H9 (cell line): ENCODE data around the gene NAGLU. TPM values are rescaled to one million over a fixed set of nuclear protein-coding genes. Genes with fewer than 3 reads are reported as not detected.

Experiments
- DNase-seq: peaks from one replicate; pipeline ENCODE4 v3.0.0-alpha.2; 2017
- H2AFZ ChIP-seq: one replicate; pipeline ENCODE4 v1.6.1; 2013; ENCODE audit warnings: mild to moderate bottlenecking, low read length, control low read depth, moderate library complexity
- H2AK5ac ChIP-seq: 2 replicates; pipeline ENCODE4 v1.6.1; 2013; ENCODE audit warnings: low read length, control low read depth, mixed read lengths; ENCODE audit not compliant: insufficient read length
- H2BK120ac ChIP-seq: one replicate; pipeline ENCODE4 v1.6.1; 2013; ENCODE audit warnings: low read depth, mild to moderate bottlenecking, low read length, control low read depth, inconsistent platforms; ENCODE audit not compliant: poor library complexity, severe bottlenecking
- H2BK12ac ChIP-seq: 2 replicates; pipeline ENCODE4 v1.6.1; 2013; ENCODE audit warnings: low read length, control low read depth, mixed read lengths, low read depth; ENCODE audit not compliant: insufficient read length
- H2BK15ac ChIP-seq: 2 replicates; pipeline ENCODE4 v1.6.1; 2013; ENCODE audit warnings: low read depth, low read length, control low read depth
- H2BK20ac ChIP-seq: one replicate; pipeline ENCODE4 v1.6.1; 2013; ENCODE audit warnings: low read depth, mild to moderate bottlenecking, low read length, control low read depth, inconsistent platforms; ENCODE audit not compliant: poor library complexity, severe bottlenecking
- H2BK5ac ChIP-seq: 2 replicates; pipeline ENCODE4 v1.6.1; 2013; ENCODE audit warnings: low read length, control low read depth, mixed read lengths; ENCODE audit not compliant: insufficient read length
- H3K14ac ChIP-seq: 2 replicates; pipeline ENCODE4 v1.6.1; 2013; ENCODE audit warnings: low read length, control low read depth; ENCODE audit not compliant: insufficient read depth
- H3K18ac ChIP-seq: 2 replicates; pipeline ENCODE4 v1.6.1; 2013; ENCODE audit warnings: low read depth, mild to moderate bottlenecking, mixed read lengths, low read length, control low read depth; ENCODE audit not compliant: insufficient read length
- H3K23ac ChIP-seq: 2 replicates; pipeline ENCODE4 v1.6.1; 2013; ENCODE audit warnings: low read length, control low read depth, mixed read lengths, low read depth; ENCODE audit not compliant: insufficient read length
- H3K23me2 ChIP-seq: 2 replicates; pipeline ENCODE4 v1.6.1; 2013; ENCODE audit warnings: low read depth, mild to moderate bottlenecking, mixed read lengths, low read length, control low read depth; ENCODE audit not compliant: insufficient read length, poor library complexity, severe bottlenecking
- H3K27ac ChIP-seq: 2 replicates; pipeline ENCODE4 v1.5.1; 2013; ENCODE audit warnings: low read length, control low read depth, mixed read lengths, low read depth; ENCODE audit not compliant: insufficient read length
- H3K27me3 ChIP-seq: 2 replicates; pipeline ENCODE4 v1.6.1; 2013; ENCODE audit warnings: low read length, control low read depth, inconsistent platforms; ENCODE audit not compliant: insufficient read depth
- H3K4ac ChIP-seq: 2 replicates; pipeline ENCODE4 v1.6.1; 2013; ENCODE audit warnings: low read depth, mild to moderate bottlenecking, control low read depth, inconsistent platforms, low read length, moderate library complexity
- H3K4me1 ChIP-seq: 2 replicates; pipeline ENCODE4 v1.6.1; 2013; ENCODE audit warnings: low read length, control low read depth, inconsistent platforms; ENCODE audit not compliant: insufficient read depth
- H3K4me2 ChIP-seq: 2 replicates; pipeline ENCODE4 v1.6.1; 2013; ENCODE audit warnings: low read length, control low read depth, mixed read lengths; ENCODE audit not compliant: insufficient read length, insufficient read depth
- H3K56ac ChIP-seq: 2 replicates; pipeline ENCODE4 v1.6.1; 2013; ENCODE audit warnings: low read depth, mild to moderate bottlenecking, mixed read lengths, low read length, control low read depth; ENCODE audit not compliant: insufficient read length
- H3K79me1 ChIP-seq: 2 replicates; pipeline ENCODE4 v1.6.1; 2013; ENCODE audit warnings: low read depth, mild to moderate bottlenecking, moderate library complexity, low read length, control low read depth, inconsistent platforms; ENCODE audit not compliant: insufficient read depth, poor library complexity, severe bottlenecking
- H3K79me2 ChIP-seq: 2 replicates; pipeline ENCODE4 v1.6.1; 2013; ENCODE audit warnings: low read length, control low read depth, inconsistent platforms; ENCODE audit not compliant: insufficient read depth
- H3K9ac ChIP-seq: 2 replicates; pipeline ENCODE4 v1.6.1; 2013; ENCODE audit warnings: low read length, control low read depth, mixed read lengths; ENCODE audit not compliant: insufficient read length; ENCODE audit errors: extremely low read depth
- H3K9me3 ChIP-seq: one replicate; pipeline ENCODE4 v1.6.1; 2013; ENCODE audit warnings: low read depth, low read length, inconsistent platforms; ENCODE audit not compliant: control insufficient read depth
- H3T11ph ChIP-seq: one replicate; pipeline ENCODE4 v1.6.1; 2013; ENCODE audit warnings: mild to moderate bottlenecking, low read length, control low read depth, inconsistent platforms
- H4K20me1 ChIP-seq: one replicate; pipeline ENCODE4 v1.6.1; 2013; ENCODE audit not compliant: control insufficient read depth, insufficient read length, insufficient read depth
- H4K5ac ChIP-seq: 2 replicates; pipeline ENCODE4 v1.6.1; 2013; ENCODE audit warnings: low read depth, mild to moderate bottlenecking, mixed read lengths, low read length, control low read depth; ENCODE audit not compliant: insufficient read length
- H4K8ac ChIP-seq: replicated peaks from 2 replicates; pipeline ENCODE4 v1.6.1; 2013; ENCODE audit warnings: low read length, control low read depth, mixed read lengths, low read depth; ENCODE audit not compliant: insufficient read length
- H4K91ac ChIP-seq: 2 replicates; pipeline ENCODE4 v1.6.1; 2013; ENCODE audit warnings: low read depth, mild to moderate bottlenecking, moderate library complexity, mixed read lengths, low read length, control low read depth; ENCODE audit not compliant: insufficient read length
- H3K27ac Mint-ChIP-seq, 3 experiments: 2 replicates in 2 of 3; 3 replicates in 1 of 3; pipeline ENCODE4 v1.8.0; 2020 to 2021; ENCODE audit warnings: mixed read lengths in 3 of 3, mild to moderate bottlenecking in 1 of 3, moderate library complexity in 1 of 3
- H3K27me3 Mint-ChIP-seq: 2 replicates; pipeline ENCODE4 v1.8.0; 2021; ENCODE audit warnings: low read depth, mild to moderate bottlenecking, moderate library complexity, mixed read lengths
- H3K36me3 Mint-ChIP-seq, 3 experiments: 2 replicates in 2 of 3; 3 replicates in 1 of 3; pipeline ENCODE4 v1.8.0; 2020 to 2021; ENCODE audit warnings: low read depth in 3 of 3, mixed read lengths in 3 of 3; ENCODE audit not compliant: insufficient read depth in 1 of 3
- H3K4me1 Mint-ChIP-seq, 2 experiments: 2 replicates each; pipeline ENCODE4 v1.8.0; 2020; ENCODE audit warnings: mixed read lengths in 2 of 2
- H3K4me3 Mint-ChIP-seq, 2 experiments: 2 replicates in 1 of 2; 3 replicates in 1 of 2; pipeline ENCODE4 v1.8.0; 2020 to 2021; ENCODE audit warnings: mild to moderate bottlenecking in 2 of 2, mixed read lengths in 2 of 2, moderate library complexity in 1 of 2
- H3K9me3 Mint-ChIP-seq, 2 experiments: 2 replicates in 1 of 2; 3 replicates in 1 of 2; pipeline ENCODE4 v1.8.0; 2020; ENCODE audit warnings: mild to moderate bottlenecking in 2 of 2, mixed read lengths in 2 of 2, moderate library complexity in 1 of 2
- WGBS: extraction: QIAGEN DNeasy Blood & Tissue Kit; methylation state at CpG from one replicate; pipeline ENCODE4 v1.1.7; 2013; ENCODE audit warnings: missing lambda C conversion rate, low lambda C conversion rate, mixed read lengths; ENCODE audit not compliant: insufficient read length; ENCODE audit errors: extremely low coverage; 5-methylcytosine and 5-hydroxymethylcytosine counted together
- total RNA-seq: library from RNA; stranded (reverse); gene quantifications from 2 replicates; pipeline ENCODE4 v1.2.1, GENCODE V29; 2021
- TF ChIP-seq, protein P1 (sequence below): fragments of 200-600 bp; sonication (generic); conservative IDR thresholded peaks from 3 replicates; pipeline ENCODE4 v1.8.0; 2021; ENCODE audit warnings: antibody characterized with exemption, mild to moderate bottlenecking

The NAGLU gene
- total RNA-seq, 1 experiment from 2014 or later = 23.5 TPM

DNA sequence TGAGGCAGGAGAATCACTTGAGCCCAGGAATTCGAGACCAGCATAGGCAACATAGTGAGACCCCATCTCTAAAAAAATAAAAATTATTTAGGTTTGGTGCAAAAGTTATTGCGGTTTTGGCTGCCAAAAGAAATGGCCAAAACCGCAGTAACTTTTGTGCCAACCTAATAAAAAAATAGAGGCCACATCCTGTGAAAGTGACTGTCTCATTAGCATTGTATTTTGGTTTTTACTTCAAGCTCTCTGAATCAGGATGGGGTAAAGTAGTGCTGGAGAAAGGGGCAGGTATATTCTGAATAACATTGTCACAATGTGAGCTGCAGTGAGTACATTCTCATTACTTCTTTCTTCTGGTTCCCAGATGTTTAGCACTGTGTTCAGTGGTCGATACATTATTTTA is 41.4 kb upstream of the NAGLU start:
- DNase-seq = no peak
- H3T11ph ChIP-seq = no peak overlapping the region
- Mint-ChIP-seq H3K27me3 (no peaks in the 10 kb centered on the region), H3K27ac (no peak overlapping the region), H3K36me3 (peaks cover 20 to 74% (median 50%) of the 10 kb centered on the region in 3 experiments; a peak in 6 of 7 replicates), H3K4me3 (no peak overlapping the region), H3K4me1 (no peaks in the 10 kb centered on the region), H3K9me3 (no peaks in the 10 kb centered on the region)
- no peak overlapping the region for H3K23ac ChIP-seq
- H3K4me2 ChIP-seq = no peak overlapping the region
- H4K91ac ChIP-seq = no peak overlapping the region
- no peak overlapping the region for H3K9ac ChIP-seq
- no peak overlapping the region for H3K56ac ChIP-seq
- no peak overlapping the region for H4K8ac ChIP-seq
- H2BK12ac ChIP-seq = no peak overlapping the region
- no peak overlapping the region for H3K14ac ChIP-seq
- TF ChIP-seq, protein P1, sequence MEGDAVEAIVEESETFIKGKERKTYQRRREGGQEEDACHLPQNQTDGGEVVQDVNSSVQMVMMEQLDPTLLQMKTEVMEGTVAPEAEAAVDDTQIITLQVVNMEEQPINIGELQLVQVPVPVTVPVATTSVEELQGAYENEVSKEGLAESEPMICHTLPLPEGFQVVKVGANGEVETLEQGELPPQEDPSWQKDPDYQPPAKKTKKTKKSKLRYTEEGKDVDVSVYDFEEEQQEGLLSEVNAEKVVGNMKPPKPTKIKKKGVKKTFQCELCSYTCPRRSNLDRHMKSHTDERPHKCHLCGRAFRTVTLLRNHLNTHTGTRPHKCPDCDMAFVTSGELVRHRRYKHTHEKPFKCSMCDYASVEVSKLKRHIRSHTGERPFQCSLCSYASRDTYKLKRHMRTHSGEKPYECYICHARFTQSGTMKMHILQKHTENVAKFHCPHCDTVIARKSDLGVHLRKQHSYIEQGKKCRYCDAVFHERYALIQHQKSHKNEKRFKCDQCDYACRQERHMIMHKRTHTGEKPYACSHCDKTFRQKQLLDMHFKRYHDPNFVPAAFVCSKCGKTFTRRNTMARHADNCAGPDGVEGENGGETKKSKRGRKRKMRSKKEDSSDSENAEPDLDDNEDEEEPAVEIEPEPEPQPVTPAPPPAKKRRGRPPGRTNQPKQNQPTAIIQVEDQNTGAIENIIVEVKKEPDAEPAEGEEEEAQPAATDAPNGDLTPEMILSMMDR = no peak
- H2BK120ac ChIP-seq = no peak overlapping the region
- no peak overlapping the region for H2BK15ac ChIP-seq
- H2AK5ac ChIP-seq = no peak overlapping the region
- H3K23me2 ChIP-seq = no peaks in the 10 kb centered on the region
- no peaks in the 10 kb centered on the region for H3K4me1 ChIP-seq
- H2AFZ ChIP-seq = no peak overlapping the region
- H3K79me1 ChIP-seq = no peaks in the 10 kb centered on the region
- H3K27ac ChIP-seq = no peak overlapping the region
- H3K79me2 ChIP-seq = no peaks in the 10 kb centered on the region
- H4K5ac ChIP-seq = no peak overlapping the region
- no peaks in the 10 kb centered on the region for H4K20me1 ChIP-seq
- no peak overlapping the region for H3K18ac ChIP-seq
- no CpG with 5 or more reads among the region's 4 CpGs for WGBS
- no peak overlapping the region for H2BK5ac ChIP-seq
- no peaks in the 10 kb centered on the region for H3K9me3 ChIP-seq
- H2BK20ac ChIP-seq = no peak overlapping the region
- H3K27me3 ChIP-seq = no peaks in the 10 kb centered on the region
- no peak overlapping the region for H3K4ac ChIP-seq
